T47D (cell line): ENCODE data around the gene RASIP1.

Experiments
- DNase-seq, 2 experiments: peaks; one replicate each; pipeline versions ENCODE4 v3.0.0 to v3.0.0-alpha.2; 2011 to 2012; ENCODE audit warnings: low read depth in 1 of 2, low spot score in 1 of 2
- JUND ChIP-seq: IDR thresholded peaks from 2 replicates; pipeline ENCODE4 v1.6.1; 2012; ENCODE audit warnings: low read depth
- in situ Hi-C: cut with HindIII; loops from 2 replicates; pipeline ENCODE4 v1.10.0; 2016; ENCODE audit warnings: low sequenced_read_pairs, low pct_unique_long_range_greater_than_20kb

RASIP1 gene

GRCh38 chr19:48738557-48739403 lies 1.6 kb downstream of the RASIP1 start:
- in situ Hi-C loops, result no loop called here
- no peak for TF ChIP-seq JUND
- DNase-seq, result peak; percentile 84 to 92

- in situ Hi-C loops, result no loop called here
- no peak for DNase-seq
- no peak for TF ChIP-seq JUND
These were observed 2.9 kb downstream of the RASIP1 start for GRCh38 chr19:48737360-48737998.

DNA sequence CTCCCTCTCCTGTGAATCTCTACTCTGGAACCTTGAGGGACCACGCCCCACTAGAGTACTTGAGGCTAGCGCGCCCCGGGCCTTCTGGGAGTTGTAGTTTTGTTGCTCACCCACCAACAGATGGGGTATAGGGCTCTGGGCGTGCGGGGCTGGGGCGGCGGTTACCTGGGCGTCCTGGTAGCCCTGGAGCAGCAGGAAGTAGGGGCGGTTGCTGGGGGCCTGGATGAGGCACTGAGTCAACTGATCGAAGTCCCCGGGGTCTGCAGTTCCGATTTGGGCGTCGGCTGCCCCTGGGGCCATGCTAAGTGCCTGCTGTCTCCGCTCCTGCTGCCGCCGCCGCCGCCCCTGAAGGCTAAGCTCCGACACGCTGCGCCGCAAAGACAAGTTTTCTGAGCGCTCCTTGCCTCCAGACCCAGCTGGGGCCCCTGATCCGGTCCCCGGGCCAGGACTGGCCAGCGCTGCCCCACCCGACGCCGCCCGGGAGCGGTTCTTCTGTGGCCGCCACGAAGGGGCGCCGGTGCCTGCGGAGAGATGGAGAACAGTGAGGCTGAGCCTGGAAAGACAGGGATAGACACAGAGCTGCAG lies 5.3 kb downstream of the RASIP1 start:
- TF ChIP-seq JUND, result no peak
- no peak for DNase-seq
- in situ Hi-C loops, result no loop called here

GRCh38 chr19:48734625-48735024 lies 5.8 kb downstream of the RASIP1 start:
- in situ Hi-C loops, result no loop called here
- no peak for DNase-seq
- no peak for TF ChIP-seq JUND

DNA sequence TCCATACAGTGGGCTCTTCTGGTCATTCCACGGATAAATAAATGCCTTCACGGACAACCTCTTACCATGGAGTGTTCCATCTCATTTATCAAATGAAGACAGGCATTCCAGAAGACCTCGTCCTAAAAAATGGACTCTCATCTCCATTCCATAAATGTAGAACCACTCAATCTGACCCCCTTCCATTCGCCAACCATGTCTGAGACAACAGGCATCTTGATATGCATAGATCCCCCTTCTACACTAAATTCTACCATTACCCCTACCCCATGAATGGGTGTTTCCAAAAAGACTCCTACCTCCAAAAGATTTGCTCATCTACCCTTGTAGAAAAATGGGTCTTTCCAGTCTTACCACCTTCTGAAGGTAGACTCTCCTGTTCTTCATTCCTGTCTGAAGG lies 9.0 kb downstream of the RASIP1 start:
- in situ Hi-C loops, result no loop called here

DNA sequence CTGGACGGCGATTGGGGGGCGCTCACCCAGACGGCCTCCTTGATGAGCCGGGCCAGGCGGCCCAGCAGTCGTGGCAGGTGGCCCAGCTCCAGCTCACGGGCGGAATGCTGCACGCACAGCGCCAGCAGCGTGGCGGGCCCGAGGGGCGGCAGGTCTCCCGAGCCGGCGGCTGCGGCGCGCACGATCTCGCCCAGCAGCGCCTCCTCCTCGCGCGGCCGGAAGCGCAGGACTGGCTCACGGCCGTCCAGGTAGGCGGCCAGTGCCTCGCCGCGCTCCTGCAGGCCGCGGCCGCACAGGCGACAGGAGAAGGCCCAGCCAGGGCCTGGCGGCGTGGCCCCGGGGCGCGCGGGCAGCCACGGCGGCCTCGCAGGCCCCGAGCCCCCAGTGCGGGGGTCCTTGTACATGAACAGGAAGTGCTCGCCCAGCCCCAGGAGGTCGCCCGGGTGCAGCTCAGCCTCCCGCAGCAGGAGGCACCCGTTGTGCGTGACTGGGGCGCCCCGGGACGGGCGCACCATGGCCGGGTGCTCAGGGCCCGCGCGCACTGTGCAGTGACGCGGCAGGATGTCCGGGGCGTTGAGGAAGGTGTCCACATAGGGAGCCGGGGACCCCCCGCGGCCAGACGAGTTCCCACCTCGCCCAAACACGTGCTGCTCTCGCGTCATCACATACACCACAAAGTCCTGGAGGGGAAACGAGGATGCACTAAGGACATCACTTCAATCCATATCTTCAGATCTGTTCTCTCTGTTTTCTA lies 11.3 kb downstream of the RASIP1 start:
- DNase-seq, result no peak
- in situ Hi-C loops, result no loop called here
- no peak for TF ChIP-seq JUND

More for the DNA sequence above, 9.0 kb downstream of the RASIP1 start:
- no peak for DNase-seq
- TF ChIP-seq JUND, result no peak

DNA sequence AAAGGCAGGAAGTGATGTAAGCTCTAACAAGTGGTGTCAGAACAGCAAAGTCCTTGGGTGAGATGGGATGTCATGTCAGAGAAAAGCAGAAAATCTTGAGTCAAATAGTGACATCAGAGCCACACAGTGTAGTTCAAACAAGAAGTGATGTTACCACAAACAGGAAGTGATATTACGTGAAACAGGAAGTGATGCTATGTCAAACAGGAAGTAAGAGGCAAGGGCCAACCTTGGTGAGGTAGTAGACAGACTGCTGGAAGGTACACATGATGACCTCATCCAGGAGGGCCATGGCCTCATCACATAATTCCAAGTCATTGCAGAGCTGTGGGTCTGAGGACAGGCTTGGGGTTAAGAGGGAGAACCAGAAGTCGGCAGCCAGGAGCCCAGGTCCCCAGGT lies 13.9 kb downstream of the RASIP1 start:
- DNase-seq, result no peak
- TF ChIP-seq JUND, result no peak
- in situ Hi-C loops, result no loop called here

DNA sequence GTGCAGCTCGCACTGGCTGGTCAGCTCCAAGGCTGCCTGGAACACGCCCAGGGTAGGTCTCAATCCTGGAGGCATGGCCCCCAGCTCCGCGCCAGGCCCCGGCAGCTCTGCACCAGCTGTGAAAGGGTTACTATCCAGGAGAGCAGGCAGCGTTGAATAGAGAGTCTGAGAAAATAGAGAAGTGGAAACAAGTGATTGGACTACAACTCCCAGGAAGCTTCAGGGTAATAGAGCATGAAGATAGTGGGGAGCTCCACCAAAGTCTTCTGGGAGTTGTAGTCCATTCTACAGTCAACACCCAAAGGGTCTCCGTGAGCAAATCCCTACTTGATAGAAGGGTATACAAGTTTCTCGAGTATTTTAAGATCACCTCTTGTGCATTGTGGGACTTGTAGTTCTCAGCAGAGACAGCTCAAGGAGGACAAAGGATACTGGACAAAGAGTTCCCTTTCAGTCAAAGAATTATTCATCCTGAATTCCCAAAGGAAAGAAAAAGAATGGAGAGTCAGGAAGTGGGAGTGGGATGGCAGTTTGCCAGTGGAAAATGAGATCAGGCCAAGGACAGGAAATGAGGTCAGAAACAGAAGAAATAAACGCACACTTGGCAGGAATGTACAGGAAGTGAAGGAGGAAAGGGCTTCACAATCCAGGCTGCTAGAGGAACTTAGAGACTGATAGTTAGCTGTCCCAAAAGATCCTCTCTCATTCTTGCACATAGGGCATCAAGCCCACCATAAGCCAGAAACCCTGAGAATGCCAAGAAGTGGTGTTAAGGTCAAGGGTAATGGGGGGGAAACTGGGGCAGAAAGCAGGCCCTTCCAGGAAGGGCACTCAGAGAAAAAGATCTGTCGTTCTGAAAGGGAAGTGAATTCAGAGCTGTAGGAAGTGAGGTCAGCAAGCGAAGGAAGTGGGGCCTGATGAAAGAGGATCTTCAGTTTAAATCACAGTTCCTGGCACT lies 15.3 kb downstream of the RASIP1 start:
- in situ Hi-C loops, result no loop called here
- no peak for TF ChIP-seq JUND
- peak; percentile 53 to 63 for DNase-seq

GRCh38 chr19:48722196-48722708 lies 18.2 kb downstream of the RASIP1 start:
- no peak for DNase-seq
- in situ Hi-C loops, result no loop called here
- no peak for TF ChIP-seq JUND

- DNase-seq, result peak; percentile 96 to 98
- in situ Hi-C loops, result no loop called here
- no peak for TF ChIP-seq JUND
These were observed 19.7 kb downstream of the RASIP1 start for GRCh38 chr19:48720613-48721296.

GRCh38 chr19:48720251-48720612 lies 20.2 kb downstream of the RASIP1 start:
- in situ Hi-C loops, result no loop called here
- TF ChIP-seq JUND, result no peak
- DNase-seq, result no peak
